UCSD-AML1 (cell line): ENCODE measurements around the gene FFAR3.
"Not testable (repeated sequence)": the region's sequence is repeated elsewhere in the genome, so short reads cannot be mapped to it uniquely, and the experiment has no call there.

Source experiments
- DNase-seq: peaks from one replicate; lab custom pipeline; 2025; ENCODE audit not compliant: unreplicated experiment; lab: John Stamatoyannopoulos, UW

Gene FFAR3

DNA sequence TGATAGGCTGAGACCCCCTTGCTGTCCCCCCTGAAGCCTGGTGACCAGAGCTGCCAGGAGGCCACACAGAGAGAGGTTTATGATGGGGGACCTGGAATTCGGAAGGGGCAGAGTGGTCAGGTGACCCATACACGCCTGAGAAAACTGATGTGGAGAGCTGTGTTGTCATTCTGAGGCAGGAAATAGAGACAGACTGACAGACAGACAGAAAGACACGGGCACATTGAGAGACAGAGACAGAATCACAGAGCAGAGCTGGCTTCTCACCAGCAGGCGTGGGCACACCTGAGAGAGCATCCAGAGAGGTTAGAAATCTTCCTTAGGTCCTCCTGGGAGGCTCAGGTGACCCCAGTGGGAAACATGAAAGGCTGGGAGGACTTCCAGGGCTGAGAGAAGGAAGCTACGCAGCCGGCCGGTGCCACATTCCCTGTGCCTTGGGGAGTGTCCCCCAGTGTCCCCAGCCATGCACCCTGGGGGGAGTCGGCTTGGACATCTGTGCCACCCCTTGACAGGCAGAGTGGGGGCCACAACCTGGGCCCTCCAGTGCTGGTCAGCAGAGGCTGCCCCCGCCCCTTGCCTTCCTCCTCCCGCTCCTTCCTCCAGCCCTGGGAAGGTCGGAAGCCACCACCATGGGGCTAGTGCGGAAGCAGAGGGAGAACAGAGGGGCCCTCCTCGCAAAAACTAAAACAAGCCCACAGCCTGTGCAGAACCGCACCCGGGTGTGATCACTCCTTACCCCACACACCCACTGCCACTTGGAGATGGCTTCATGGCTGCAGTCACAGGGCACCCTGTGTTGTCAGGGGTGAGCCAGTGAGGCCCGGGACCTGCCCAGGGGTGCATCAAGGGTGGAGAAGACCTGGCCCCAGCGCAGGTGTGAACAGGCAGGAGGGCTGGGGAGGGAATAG, 8.4 kb upstream of the FFAR3 start:
- DNase-seq, result no peak

DNA sequence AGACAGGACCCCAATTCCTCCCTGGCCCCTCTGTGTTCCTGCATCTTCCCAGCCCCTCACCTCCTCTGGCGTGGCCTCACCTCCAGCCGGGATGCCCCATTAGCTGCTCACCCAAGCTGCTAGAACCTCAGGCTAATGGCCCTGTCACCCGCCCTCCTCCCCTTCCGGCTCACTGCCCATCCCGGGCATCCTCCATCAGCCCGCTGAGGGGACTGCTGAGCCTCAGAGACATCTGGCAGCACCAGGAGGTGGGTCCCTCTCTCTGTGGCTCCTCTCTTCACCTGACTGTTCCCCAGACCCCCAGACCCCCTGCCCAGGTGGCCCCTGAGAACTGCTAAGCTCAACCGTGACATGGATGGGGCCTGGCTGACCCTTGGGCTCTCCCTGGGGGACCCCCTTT, 7.7 kb upstream of the FFAR3 start:
- no peak for DNase-seq

DNA sequence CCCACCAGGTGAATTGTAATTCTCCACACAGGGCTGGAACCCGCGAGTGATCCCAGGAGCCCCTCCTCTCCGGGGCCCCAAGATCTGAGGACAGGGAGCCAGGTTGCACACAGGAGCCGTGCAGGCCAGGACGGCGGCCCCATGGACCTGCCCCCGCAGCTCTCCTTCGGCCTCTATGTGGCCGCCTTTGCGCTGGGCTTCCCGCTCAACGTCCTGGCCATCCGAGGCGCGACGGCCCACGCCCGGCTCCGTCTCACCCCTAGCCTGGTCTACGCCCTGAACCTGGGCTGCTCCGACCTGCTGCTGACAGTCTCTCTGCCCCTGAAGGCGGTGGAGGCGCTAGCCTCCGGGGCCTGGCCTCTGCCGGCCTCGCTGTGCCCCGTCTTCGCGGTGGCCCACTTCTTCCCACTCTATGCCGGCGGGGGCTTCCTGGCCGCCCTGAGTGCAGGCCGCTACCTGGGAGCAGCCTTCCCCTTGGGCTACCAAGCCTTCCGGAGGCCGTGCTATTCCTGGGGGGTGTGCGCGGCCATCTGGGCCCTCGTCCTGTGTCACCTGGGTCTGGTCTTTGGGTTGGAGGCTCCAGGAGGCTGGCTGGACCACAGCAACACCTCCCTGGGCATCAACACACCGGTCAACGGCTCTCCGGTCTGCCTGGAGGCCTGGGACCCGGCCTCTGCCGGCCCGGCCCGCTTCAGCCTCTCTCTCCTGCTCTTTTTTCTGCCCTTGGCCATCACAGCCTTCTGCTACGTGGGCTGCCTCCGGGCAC, 6.7 kb upstream of the FFAR3 start:
- no peak for DNase-seq

DNA sequence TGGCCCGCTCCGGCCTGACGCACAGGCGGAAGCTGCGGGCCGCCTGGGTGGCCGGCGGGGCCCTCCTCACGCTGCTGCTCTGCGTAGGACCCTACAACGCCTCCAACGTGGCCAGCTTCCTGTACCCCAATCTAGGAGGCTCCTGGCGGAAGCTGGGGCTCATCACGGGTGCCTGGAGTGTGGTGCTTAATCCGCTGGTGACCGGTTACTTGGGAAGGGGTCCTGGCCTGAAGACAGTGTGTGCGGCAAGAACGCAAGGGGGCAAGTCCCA, 6.1 kb upstream of the FFAR3 start:
- DNase-seq, result no peak

DNA sequence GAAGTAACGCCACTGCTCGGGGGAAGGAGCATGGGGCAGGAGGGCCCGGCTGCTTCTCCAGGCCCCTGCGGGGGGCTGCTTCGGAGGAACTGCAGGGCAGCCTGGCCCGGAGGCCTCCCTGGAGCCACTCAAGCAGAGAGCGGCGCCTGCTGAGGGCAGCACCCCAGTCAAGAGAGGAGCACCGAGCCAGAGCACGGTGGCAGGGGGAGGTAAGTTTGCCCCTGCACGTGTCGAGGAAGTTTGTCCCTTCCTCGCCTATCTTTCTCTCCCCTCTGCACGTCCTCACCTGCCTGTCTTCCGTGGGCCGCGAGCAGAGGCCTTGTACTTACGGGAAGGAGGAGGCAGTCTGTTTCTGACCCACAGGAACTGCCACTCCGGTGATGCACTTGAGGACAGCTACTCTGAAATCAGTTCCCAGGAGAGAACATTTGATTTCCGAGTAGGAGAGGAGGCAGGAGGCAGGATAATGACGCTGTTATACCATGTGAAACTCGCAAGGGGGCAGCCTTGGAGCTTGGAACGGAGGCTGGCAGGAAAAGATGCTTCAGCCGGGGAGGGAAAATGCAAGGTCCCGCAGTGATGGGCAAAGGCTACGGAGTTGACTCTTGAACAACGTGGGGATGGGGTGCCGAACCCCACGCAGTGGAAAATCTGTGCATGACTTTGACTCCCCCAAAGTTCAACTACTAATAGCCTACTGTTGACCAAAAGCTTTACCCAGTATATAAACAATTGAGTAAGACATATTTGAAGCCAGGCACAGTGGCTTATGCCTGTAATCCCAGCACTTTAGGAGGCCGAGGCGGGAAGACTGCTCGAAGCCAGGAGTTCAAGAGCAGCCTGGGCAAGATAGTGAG, 5.6 kb upstream of the FFAR3 start:
- peak; percentile 40 for DNase-seq

DNA sequence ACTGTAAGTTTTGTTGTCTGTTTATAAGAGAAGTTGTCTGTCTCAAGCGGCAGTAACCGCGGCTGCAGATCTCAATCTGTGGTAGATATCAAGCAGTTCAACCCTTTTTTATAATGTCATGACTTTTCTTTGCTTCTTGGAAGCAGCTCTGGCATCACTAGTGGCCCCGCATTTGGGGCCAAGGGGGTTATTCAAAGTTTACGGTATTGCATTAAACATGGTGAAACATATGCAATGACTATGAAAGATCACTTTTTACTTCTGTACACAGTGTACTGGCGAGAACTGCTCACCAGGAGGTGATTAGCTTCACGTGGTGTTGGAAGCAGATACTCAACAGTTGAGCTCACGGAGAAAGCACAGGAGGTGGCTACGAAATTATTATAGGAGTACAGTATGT, 4.6 kb upstream of the FFAR3 start:
- DNase-seq, result no peak

DNA sequence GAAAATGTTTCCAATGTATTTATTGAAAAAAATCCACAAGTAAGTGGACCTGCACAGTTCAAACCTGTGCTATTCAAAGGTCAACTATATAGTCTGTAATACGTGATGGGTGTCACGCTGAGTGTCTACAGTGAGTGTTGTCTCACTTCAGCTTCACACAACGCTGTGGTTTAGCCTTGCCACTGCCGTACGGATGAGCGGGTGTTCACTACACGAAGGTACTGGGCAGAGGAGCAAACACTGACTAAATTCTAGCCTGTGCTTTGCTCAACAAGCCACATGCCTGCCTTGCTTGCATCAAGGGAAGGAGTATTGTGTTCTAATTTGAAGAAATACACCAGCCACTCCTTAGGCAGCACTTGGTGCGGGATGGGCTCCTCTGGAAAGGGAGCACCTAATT, 3.4 kb upstream of the FFAR3 start:
- no peak for DNase-seq

DNA sequence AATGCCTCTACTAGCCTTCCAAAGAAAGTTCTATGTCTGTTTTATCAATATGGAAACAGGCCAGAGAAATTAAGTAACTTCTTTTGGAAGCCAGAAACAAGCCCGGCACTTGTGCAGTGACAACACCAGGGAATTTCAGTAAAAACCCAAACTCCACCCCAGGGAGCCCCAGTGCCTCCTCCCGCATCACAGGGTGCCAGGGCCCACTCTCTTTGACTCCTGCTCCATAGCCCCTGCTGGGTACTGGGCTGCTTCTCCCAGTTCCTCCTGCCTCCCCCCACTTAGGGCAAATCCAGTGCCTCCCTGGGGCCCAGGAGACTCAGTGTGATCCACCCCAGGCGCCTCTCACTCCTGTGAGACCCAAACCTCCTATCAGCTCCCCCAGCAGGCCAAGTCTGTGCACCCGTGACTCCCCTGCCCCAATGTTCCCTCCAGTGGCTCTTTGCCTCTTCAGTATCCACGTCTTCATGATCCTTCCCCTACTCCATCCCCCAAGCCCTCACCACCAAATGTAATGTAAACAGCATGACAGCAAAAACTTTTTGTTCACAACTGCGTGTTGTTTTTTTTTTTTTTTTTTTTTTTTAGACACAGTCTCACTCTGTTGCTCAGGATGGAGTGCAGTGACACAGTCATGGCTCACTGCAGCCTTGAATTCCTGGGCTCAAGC, 2.3 kb upstream of the FFAR3 start:
- DNase-seq, result no peak

DNA sequence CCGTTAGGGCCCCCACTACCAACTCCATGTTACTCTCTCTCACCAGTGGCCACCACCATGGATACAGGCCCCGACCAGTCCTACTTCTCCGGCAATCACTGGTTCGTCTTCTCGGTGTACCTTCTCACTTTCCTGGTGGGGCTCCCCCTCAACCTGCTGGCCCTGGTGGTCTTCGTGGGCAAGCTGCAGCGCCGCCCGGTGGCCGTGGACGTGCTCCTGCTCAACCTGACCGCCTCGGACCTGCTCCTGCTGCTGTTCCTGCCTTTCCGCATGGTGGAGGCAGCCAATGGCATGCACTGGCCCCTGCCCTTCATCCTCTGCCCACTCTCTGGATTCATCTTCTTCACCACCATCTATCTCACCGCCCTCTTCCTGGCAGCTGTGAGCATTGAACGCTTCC, 574 bp downstream of the FFAR3 start:
- DNase-seq, result not testable (repeated sequence)

DNA sequence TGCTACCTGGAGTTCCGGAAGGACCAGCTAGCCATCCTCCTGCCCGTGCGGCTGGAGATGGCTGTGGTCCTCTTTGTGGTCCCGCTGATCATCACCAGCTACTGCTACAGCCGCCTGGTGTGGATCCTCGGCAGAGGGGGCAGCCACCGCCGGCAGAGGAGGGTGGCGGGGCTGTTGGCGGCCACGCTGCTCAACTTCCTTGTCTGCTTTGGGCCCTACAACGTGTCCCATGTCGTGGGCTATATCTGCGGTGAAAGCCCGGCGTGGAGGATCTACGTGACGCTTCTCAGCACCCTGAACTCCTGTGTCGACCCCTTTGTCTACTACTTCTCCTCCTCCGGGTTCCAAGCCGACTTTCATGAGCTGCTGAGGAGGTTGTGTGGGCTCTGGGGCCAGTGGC, 1.1 kb downstream of the FFAR3 start:
- not testable (repeated sequence) for DNase-seq

DNA sequence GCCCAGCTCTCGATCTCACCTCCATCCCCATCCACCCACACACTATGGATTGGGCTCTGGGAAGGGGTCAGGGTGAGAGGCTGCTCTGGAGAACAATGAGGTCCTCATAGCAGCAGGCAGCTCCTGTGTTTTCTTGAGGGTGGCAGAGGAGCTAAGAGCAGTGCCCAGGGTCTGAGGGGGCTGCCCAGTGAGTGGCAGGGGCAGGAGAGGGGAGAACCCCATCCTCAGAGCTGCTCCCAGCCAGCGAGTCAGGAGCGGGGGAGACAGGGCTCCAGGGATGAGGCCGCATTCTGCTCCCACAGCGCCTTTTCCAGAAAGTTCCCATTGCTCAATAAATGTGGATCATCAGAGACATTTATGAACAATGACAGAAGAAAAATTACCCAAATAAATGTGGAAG, 1.8 kb downstream of the FFAR3 start:
- not testable (repeated sequence) for DNase-seq

DNA sequence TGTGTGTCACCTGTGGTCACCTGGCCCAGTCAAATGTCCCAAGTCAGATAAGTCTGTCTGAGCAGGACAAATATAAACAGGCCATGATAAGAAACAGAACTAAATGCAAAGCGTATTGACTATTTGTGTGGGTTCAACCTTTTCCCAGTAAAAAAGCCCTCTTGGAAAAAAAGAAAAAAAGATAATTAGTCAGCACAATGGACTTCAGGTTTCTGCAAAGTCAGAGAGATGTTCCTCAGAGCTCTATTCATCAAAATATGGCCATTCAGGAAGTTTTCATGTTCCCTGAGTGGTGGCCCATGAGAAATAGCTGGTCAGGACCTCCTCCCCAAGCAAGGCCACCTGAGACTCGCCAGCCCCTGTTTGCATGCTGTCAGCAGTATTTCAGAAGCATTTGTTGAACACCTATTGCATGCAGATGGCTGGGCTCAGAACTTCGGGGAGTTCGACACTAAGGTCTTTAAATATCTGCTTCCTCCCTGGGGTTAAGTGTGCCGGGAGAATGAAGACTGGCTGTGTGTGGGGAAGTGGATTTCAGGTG, 2.7 kb downstream of the FFAR3 start:
- DNase-seq, result no peak

DNA sequence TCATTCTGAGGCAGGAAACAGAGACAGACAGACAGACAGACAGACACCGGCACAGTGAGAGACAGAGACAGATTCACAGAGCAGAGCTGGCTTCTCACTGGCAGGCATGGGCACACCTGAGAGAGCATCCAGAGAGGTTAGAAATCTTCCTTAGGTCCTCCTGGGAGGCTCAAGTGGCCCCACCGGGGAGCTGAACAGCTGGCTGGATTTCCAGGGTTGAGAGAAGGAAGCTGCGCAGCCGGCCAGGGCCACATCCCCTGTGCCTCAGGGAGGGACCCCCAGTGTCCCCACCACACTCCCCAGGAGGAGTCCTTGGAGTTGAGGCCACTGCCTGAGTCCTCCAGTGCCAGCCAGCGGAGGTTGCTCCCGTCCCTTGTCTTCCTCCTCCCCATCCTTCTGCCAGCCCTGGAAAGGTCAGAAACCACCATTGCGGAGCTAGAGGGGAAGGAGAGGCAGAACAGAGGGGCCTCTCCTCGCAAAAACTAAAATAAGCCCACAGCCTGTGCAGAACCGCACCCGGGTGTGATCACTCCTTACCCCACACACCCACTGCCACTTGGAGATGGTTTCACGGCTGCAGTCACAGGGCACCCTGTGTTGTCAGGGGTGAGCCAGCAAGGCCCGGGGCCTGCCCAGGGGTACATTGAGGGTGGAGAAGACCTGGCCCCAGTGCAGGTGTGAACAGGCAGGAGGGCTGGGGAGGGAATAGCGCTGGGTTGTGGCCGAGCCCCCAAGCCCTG, 4.2 kb downstream of the FFAR3 start:
- DNase-seq, result no peak

DNA sequence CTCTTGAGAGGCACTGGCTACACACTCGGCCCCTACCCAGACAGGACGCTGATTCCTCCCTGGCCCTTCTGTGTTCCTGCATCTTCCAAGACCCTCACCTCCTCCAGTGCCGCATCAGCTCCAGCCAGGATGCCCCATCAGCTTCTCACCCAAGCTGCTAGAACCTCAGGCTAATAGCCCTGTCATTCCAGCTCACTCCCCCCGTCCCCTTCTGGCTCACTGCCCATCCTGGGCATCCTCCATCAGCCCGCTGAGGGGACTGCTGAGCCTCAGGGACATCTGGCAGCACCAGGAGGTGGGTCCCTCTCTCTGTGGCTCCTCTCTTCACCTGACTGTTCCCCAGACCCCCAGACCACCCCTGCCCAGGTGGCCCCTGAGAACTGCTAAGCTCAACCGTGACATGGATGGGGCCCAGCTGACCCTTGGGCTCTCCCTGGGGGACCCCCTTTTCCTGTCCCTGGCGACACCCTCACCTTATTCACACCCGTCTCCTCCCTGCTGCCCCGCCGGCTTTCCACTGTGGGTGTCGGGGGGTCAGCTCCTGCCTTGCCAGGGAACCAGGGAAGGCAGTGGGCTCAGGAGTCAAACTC, 4.8 kb downstream of the FFAR3 start:
- no peak for DNase-seq

DNA sequence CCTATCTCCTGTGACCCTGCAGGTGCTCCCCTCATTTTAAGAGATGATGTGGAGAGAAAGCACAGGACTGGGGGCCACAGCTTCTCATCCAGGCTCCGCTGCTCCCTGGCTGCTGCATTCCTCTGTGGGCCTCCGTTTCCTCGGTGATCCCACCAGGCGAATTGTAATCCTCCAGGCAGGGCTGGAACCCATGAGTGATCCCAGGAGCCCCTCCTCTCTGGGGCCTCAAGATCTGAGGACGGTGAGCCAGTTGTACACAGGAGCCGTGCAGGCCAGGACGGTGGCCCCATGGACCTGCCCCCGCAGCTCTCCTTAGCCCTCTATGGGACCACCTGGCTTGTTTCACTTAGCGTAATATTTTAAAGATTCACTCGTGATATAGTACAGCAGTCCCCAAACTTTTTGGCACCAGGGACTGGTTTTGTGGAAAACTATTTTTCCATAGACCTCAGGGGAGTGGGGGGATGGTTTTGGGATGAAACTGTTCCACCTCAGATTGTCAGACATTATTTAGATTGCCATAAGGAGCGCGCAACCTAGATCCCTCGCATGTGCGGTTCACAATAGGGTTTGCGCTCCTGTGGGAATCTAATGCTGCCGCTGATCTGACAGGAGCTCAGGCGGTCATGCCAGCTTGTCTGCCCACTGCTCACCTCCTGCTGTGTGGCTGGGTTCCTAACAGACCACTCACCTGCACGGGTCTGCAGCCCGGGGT, 5.6 kb downstream of the FFAR3 start:
- DNase-seq, result no peak

DNA sequence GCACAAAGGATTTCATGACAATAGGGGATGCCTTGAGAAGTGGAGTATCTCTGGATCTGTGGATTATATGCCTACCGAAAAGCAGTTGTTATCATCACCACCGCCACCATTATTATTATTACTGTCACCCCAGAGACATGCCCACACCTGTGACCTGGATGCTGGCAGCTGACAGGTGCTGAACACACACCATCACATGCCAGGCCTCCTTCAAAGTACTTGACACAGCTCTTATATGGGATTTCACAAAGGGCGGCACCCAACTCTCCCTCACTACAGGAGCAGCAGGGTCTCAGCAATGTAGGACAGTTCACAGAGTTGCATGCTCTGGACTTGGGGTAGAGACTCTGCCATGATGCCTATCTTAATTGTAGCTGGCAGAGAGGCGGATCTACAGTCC, 7.0 kb downstream of the FFAR3 start:
- DNase-seq, result no peak

DNA sequence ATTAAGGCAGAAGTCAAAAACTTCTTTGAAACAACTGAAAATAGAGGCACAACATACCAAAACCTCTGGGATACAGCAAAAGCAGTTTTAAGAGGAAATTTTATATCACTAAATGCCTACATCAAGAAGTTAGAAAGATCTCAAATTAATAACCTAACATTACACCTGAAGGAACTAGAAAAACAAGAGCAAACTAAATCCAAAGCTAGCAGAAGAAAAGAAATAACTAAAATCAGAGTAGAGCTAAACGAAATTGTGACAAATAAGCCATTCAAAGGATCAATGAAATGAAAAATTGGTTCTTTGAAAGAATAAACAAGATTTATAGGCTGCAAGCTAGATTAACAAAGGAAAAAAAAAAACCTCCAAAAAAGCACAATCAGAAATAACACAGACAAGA, 10.1 kb downstream of the FFAR3 start:
- no peak for DNase-seq

DNA sequence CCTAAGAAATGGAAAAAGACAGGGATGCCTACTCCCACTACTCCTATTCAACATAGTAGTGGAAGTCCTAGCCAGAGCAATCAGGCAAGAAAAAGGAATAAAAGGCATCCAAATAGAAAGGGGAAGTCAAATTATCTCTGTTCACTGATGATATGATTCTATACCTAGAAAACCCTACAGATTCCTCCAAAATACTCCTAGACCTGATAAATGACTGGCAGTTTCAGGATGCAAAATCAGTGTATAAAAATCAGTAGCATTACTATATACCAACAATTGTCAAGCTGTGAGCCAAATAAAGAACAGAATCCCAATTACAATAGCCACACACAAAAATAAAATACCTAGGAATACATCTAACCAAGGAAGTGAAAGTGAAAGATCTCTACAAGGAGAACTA, 11.3 kb downstream of the FFAR3 start:
- no peak for DNase-seq

DNA sequence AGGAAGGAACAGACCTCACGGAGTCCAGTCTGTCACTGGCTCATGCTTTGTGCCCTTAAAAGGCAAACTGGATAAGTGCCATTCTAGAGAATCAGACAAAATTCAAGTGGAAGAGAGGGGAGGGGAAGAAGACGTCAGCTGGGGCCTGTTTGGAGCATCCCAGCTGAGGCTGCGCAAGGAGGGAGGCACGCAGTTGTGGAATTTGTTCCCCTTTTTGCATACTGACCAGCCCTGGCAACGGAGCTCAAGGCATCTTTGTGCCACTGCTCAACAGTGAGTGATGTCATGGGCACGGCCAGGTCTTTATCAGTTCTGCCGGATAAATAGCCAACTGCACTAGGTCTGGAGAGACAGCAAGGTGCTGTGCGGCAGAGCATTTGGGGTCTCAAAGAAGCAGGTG, 12.5 kb downstream of the FFAR3 start, which contains the start of gene GPR42:
Gene GPR42 (plus strand): TSS at position 347 of the 400 bp plus-strand sequence. CDS start 292 bp downstream, outside the sequence.
- no peak for DNase-seq
